ENCODE results near the gene RPGR.

DNA sequence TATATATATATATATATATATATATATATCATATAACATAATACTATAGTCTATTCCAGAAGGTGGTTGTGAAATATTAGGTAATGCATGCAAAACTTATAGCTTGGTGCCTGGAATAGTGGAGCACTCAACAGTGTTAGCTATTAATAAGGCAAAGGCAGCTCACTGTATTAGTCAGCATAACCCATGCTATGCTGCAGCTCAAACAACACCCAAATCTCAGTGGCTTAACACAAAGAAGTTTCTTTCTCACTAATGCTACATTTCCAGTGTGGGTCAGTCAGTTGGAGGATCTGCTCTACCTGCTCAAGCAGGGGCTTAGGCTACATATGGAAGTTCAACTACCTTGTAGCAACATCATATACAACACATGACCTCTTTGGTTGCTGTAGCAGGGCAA is 5.2 kb upstream of the RPGR start:
- TF ChIP-seq, protein P1, sequence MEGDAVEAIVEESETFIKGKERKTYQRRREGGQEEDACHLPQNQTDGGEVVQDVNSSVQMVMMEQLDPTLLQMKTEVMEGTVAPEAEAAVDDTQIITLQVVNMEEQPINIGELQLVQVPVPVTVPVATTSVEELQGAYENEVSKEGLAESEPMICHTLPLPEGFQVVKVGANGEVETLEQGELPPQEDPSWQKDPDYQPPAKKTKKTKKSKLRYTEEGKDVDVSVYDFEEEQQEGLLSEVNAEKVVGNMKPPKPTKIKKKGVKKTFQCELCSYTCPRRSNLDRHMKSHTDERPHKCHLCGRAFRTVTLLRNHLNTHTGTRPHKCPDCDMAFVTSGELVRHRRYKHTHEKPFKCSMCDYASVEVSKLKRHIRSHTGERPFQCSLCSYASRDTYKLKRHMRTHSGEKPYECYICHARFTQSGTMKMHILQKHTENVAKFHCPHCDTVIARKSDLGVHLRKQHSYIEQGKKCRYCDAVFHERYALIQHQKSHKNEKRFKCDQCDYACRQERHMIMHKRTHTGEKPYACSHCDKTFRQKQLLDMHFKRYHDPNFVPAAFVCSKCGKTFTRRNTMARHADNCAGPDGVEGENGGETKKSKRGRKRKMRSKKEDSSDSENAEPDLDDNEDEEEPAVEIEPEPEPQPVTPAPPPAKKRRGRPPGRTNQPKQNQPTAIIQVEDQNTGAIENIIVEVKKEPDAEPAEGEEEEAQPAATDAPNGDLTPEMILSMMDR (conservative IDR thresholded peaks at IDR 0.05; ENCODE audit: low read depth in 2 of 2), result no peak
- TF ChIP-seq POLR2AphosphoS5 (IDR thresholded peaks at IDR 0.05; ENCODE audit: low read depth), result no peak
- TF ChIP-seq EZH2phosphoT487 (IDR thresholded peaks at IDR 0.05; ENCODE audit: unreplicated experiment), result no peak
- TF ChIP-seq ZNF114 (CRISPR knock-in tag; IDR thresholded peaks at IDR 0.05), result no peak
- TF ChIP-seq EZH2 (IDR thresholded peaks at IDR 0.05; ENCODE audit: low read depth, unreplicated experiment), result no peak
- no peak for TF ChIP-seq JUNB (IDR thresholded peaks at IDR 0.05; ENCODE audit: unreplicated experiment)
- TF ChIP-seq, protein P2, sequence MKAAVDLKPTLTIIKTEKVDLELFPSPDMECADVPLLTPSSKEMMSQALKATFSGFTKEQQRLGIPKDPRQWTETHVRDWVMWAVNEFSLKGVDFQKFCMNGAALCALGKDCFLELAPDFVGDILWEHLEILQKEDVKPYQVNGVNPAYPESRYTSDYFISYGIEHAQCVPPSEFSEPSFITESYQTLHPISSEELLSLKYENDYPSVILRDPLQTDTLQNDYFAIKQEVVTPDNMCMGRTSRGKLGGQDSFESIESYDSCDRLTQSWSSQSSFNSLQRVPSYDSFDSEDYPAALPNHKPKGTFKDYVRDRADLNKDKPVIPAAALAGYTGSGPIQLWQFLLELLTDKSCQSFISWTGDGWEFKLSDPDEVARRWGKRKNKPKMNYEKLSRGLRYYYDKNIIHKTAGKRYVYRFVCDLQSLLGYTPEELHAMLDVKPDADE (IDR thresholded peaks at IDR 0.05), result no peak
- TF ChIP-seq, protein P3, sequence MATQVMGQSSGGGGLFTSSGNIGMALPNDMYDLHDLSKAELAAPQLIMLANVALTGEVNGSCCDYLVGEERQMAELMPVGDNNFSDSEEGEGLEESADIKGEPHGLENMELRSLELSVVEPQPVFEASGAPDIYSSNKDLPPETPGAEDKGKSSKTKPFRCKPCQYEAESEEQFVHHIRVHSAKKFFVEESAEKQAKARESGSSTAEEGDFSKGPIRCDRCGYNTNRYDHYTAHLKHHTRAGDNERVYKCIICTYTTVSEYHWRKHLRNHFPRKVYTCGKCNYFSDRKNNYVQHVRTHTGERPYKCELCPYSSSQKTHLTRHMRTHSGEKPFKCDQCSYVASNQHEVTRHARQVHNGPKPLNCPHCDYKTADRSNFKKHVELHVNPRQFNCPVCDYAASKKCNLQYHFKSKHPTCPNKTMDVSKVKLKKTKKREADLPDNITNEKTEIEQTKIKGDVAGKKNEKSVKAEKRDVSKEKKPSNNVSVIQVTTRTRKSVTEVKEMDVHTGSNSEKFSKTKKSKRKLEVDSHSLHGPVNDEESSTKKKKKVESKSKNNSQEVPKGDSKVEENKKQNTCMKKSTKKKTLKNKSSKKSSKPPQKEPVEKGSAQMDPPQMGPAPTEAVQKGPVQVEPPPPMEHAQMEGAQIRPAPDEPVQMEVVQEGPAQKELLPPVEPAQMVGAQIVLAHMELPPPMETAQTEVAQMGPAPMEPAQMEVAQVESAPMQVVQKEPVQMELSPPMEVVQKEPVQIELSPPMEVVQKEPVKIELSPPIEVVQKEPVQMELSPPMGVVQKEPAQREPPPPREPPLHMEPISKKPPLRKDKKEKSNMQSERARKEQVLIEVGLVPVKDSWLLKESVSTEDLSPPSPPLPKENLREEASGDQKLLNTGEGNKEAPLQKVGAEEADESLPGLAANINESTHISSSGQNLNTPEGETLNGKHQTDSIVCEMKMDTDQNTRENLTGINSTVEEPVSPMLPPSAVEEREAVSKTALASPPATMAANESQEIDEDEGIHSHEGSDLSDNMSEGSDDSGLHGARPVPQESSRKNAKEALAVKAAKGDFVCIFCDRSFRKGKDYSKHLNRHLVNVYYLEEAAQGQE (IDR thresholded peaks at IDR 0.05; ENCODE audit: unreplicated experiment), result no peak
- TF ChIP-seq CREB1 (CRISPR knock-in tag; IDR thresholded peaks at IDR 0.05; ENCODE audit: low read depth), result no peak
